K562 (cell line): ENCODE results near the gene GHRL. TPM values are rescaled to one million over a fixed set of nuclear protein-coding genes. Genes with fewer than 3 reads are reported as not detected.
A peak's percentile ranks its signal among the peaks of the same experiment; 100 is the strongest.

Experiments
- ATAC-seq: fragments of 200-7000 bp; cut with Tn5 transposase; 3 replicates; pipeline ENCODE4 v1.9.1; 2020; ENCODE audit warnings: moderate library complexity
- BruUV-seq: library from RNA; stranded (reverse); fragments of 400-500 nt; replicated peaks from 2 replicates; lab custom pipeline; 2021; lab: Mats Ljungman, UMichigan
- CTCF ChIA-PET: fragments of 300-600 bp; formaldehyde crosslinking; extraction: SDS; loops from one replicate; lab custom pipeline; 2021; ENCODE audit warnings: low intra/inter-chr PET ratio; lab: Yijun Ruan, JAX
- POLR2A ChIA-PET: fragments of 300-600, 350-650 bp; sonication (Branson Sonifier 250); formaldehyde crosslinking; extraction: SDS; loops from one replicate; lab custom pipeline; 2021; ENCODE audit warnings: antibody characterized with exemption, inconsistent platforms; lab: Yijun Ruan, JAX
- DNase-seq, 4 experiments: peaks; one replicate each; pipeline versions ENCODE4 v3.0.0 to v3.0.0-alpha.2; 2011 to 2018; ENCODE audit warnings: low spot score in 3 of 4, mixed read lengths in 3 of 4; ENCODE audit errors: extremely low read depth in 1 of 4
- FAIRE-seq: peaks from 2 replicates; lab custom pipeline; 2011; peaks lifted over from hg19 to GRCh38; lab: Jason Lieb, UNC
- H2AFZ ChIP-seq: 2 replicates; pipeline ENCODE4 v1.6.0; 2011; ENCODE audit warnings: low read depth, low read length, control low read depth, inconsistent platforms
- H3K27ac ChIP-seq: fragments of 200-600 bp; 3 replicates; pipeline ENCODE4 v1.8.0; 2011; ENCODE audit warnings: low read depth, mild to moderate bottlenecking, control low read depth, inconsistent platforms, low read length, moderate library complexity, mixed read lengths; ENCODE audit errors: extremely low read depth
- H3K27me3 ChIP-seq, 2 experiments: fragments of 300-600 bp in 1 of 2; 2 replicates in 1 of 2; 3 replicates in 1 of 2; pipeline versions ENCODE4 v1.6.0 to v1.8.0; 2011; ENCODE audit warnings: inconsistent platforms in 2 of 2, low read length in 2 of 2, mild to moderate bottlenecking in 1 of 2, mixed read lengths in 1 of 2, moderate library complexity in 1 of 2; ENCODE audit not compliant: control insufficient read depth in 2 of 2, insufficient read depth in 2 of 2
- H3K36me3 ChIP-seq: fragments of 300-600 bp; 3 replicates; pipeline ENCODE4 v1.8.0; 2011; ENCODE audit warnings: mild to moderate bottlenecking, low read length, inconsistent platforms; ENCODE audit not compliant: control insufficient read depth, insufficient read depth
- H3K4me1 ChIP-seq, 2 experiments: fragments of 200-600 bp in 1 of 2; replicated peaks in 1 of 2; 2 replicates in 1 of 2; 3 replicates in 1 of 2; pipeline versions ENCODE4 v1.5.1 to v1.8.0; 2011; ENCODE audit warnings: inconsistent platforms in 2 of 2, low read length in 2 of 2, mild to moderate bottlenecking in 1 of 2, mixed read lengths in 1 of 2, moderate library complexity in 1 of 2; ENCODE audit not compliant: control insufficient read depth in 2 of 2, insufficient read depth in 2 of 2
- H3K4me2 ChIP-seq: 2 replicates; pipeline ENCODE4 v1.6.1; 2011; ENCODE audit warnings: low read length, control low read depth, inconsistent platforms, mixed read lengths; ENCODE audit not compliant: insufficient read depth
- H3K4me3 ChIP-seq: fragments of 200-600 bp; sonication (generic), shearing (Covaris generic); 2 replicates; pipeline ENCODE4 v1.5.1; 2016; ENCODE audit warnings: control low read depth, inconsistent platforms
- H3K79me2 ChIP-seq: fragments of 200-600 bp; 3 replicates; pipeline ENCODE4 v1.8.0; 2011; ENCODE audit warnings: low read length, inconsistent platforms; ENCODE audit not compliant: control insufficient read depth, insufficient read depth
- H3K9ac ChIP-seq, 2 experiments: 2 replicates each; pipeline versions ENCODE4 v1.6.0 to v1.6.1; 2011; ENCODE audit warnings: low read depth in 2 of 2, low read length in 2 of 2, control low read depth in 1 of 2, inconsistent platforms in 1 of 2, mild to moderate bottlenecking in 1 of 2, mixed read lengths in 1 of 2; ENCODE audit not compliant: insufficient read depth in 1 of 2
- H3K9me1 ChIP-seq: one replicate; pipeline ENCODE4 v1.6.0; 2011; ENCODE audit warnings: inconsistent platforms, mild to moderate bottlenecking, low read length, moderate library complexity; ENCODE audit not compliant: control insufficient read depth, insufficient read depth
- H3K9me3 ChIP-seq: replicated peaks from 2 replicates; pipeline ENCODE4 v1.5.1; 2011; ENCODE audit warnings: low read depth, low read length, inconsistent platforms; ENCODE audit not compliant: control insufficient read depth, insufficient read depth
- H4K20me1 ChIP-seq: replicated peaks from 2 replicates; pipeline ENCODE4 v1.6.1; 2011; ENCODE audit warnings: low read length, inconsistent platforms, mixed read lengths; ENCODE audit not compliant: control insufficient read depth, insufficient read depth
- CREM ChIP-seq: IDR thresholded peaks from 2 replicates; pipeline ENCODE4 v1.6.1; 2014; ENCODE audit warnings: antibody characterized with exemption, low read depth
- NFE2 ChIP-seq: IDR thresholded peaks from 2 replicates; pipeline ENCODE4 v1.6.1; 2014; ENCODE audit warnings: antibody characterized with exemption, low read depth
- POLR2A ChIP-seq: fragments of 450-650 bp; conservative IDR thresholded peaks from 2 replicates; pipeline ENCODE4 v1.6.1; 2016
- POLR2G ChIP-seq: fragments of 200-400 bp; formaldehyde crosslinking; IDR thresholded peaks from 2 replicates; pipeline ENCODE4 v1.6.1; 2017; ENCODE audit warnings: low read depth, mild to moderate bottlenecking, antibody characterized with exemption, low read length, moderate library complexity
- RBM22 ChIP-seq: fragments of 200-400 bp; formaldehyde crosslinking; IDR thresholded peaks from 2 replicates; pipeline ENCODE4 v1.6.1; 2018; ENCODE audit warnings: low read length, low read depth; ENCODE audit not compliant: poor library complexity, severe bottlenecking
- RFX5 ChIP-seq: IDR thresholded peaks from 2 replicates; pipeline ENCODE4 v1.6.1; 2011; ENCODE audit warnings: low read depth, mild to moderate bottlenecking, improper control_type of control experiment, low read length
- SMC3 ChIP-seq: conservative IDR thresholded peaks from 2 replicates; pipeline ENCODE4 v1.6.1; 2011; ENCODE audit warnings: low read depth, low read length, improper control_type of control experiment; ENCODE audit not compliant: insufficient read depth
- SUPT5H ChIP-seq: fragments of 450-650 bp; IDR thresholded peaks from 2 replicates; pipeline ENCODE4 v1.6.1; 2016
- WGBS: fragments of 100-300 bp; shearing (Covaris generic); methylation state at CpG from one replicate; pipeline ENCODE4 v1.1.6; 2016; ENCODE audit warnings: low coverage, mixed read lengths; ENCODE audit not compliant: insufficient coverage; ENCODE audit errors: missing lambda C conversion rate; 5-methylcytosine and 5-hydroxymethylcytosine counted together
- in situ Hi-C: fragments of 300-500 bp; cut with MboI; formaldehyde crosslinking; loops from 4 replicates; pipeline ENCODE4 v1.15.0; 2018; ENCODE audit warnings: inconsistent platforms, mixed read lengths
- intact Hi-C: fragments of 100-400 bp; cut with micrococcal nuclease; formaldehyde crosslinking; loops from 2 replicates; pipeline ENCODE4 v1.14.2; 2022
- polyA plus RNA-seq, 8 experiments: library from polyadenylated mRNA; depleted of rRNA in 4 of 8; stranded (reverse) in 5 of 8; unstranded in 3 of 8; fragments of >200 nt; fragmentation: Nextera tagmentation in 2 of 8; fragmentation: Illumina TruSeq in 1 of 8; extraction: Ambion mirVana in 2 of 8; extraction: Trizol in 1 of 8; gene quantifications; 2 replicates each; pipeline versions ENCODE4 v1.2.1 to v1.2.3, GENCODE V29; 2011 to 2014; ENCODE audit warnings: inconsistent platforms in 1 of 8, missing spikeins in 1 of 8
- total RNA-seq, 7 experiments: library from RNA; depleted of rRNA in 6 of 7; stranded (reverse); fragments of >200 nt in 6 of 7; fragmentation: Illumina TruSeq in 2 of 7; extraction: Trizol in 2 of 7; gene quantifications; 2 replicates each; pipeline versions ENCODE4 v1.2.1 to v1.2.3, GENCODE V29; 2011 to 2021; ENCODE audit warnings: low replicate concordance in 1 of 7

The GHRL gene
- total and polyA plus RNA-seq, 9 of the 15 experiments (the other 6 are each of a cell fraction or from before 2014, with no cell fraction given) = 0.08 to 0.29 (median 0.15) TPM; not detected in 5

DNA sequence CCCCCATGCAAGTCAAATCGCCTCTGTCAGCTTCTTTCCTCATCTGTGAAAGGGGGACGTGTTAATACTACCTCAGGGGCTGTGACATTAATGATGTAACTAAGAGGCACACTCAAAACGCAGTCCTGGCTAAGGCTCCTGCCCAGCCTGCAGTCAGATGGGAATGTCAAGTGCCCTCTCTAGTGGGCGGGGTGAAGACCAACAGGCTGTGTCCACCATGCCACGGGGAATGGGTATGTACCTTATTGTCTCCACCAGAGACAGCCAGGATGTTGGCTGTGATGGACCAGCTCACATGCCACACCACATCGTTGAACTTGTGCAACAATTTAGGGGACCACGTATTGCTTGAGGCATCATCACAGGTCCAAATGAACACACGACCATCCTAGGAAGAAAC lies 11.0 kb upstream of the GHRL start:
- TF ChIP-seq RFX5 (no peak), SUPT5H (peak; percentile 27; the same call in 1 of the 2 replicates), POLR2A (0 out of 2 replicates have a peak, but pooled peaks have one; percentile 16)
- in situ Hi-C loops = loop anchor here (25.0 kb wide), 1 partner anchor 791 kb away; no protein-coding TSS in a partner anchor
- Histone ChIP-seq H4K20me1 (no peaks in the 10 kb centered on the region; the same call in none of the 2 replicates), H3K27ac (no peak overlapping the region), H2AFZ (no peak overlapping the region), H3K9me3 (no peaks in the 10 kb centered on the region), H3K9ac (no peak overlapping the region), H3K9me1 (no peaks in the 10 kb centered on the region), H3K27me3 (no peaks in the 10 kb centered on the region), H3K4me2 (no peak overlapping the region), H3K4me3 (no peak overlapping the region), H3K79me2 (peaks cover 3% of the 10 kb centered on the region; the same call in 1 of the 3 replicates), H3K36me3 (peaks cover 96% of the 10 kb centered on the region), H3K4me1 (no peaks in the 10 kb centered on the region; a peak in 1 of 5 replicates)
- POLR2A ChIA-PET = interaction anchor here (0.5 to 6.9 kb wide), 6 partner anchors 9 to 840 kb away, joined by 3 to 49 read pairs (median 27); partner anchors contain the start of genes GHRL and SEC13
- no peak for FAIRE-seq
- CTCF ChIA-PET = no interaction called here
- BruUV-seq = no TSS peak
- intact Hi-C loops = no loop called here
- no peak for DNase-seq
- WGBS = 79% methylated on average over 8 of the region's 8 CpGs
- no peak for ATAC-seq

GRCh38 chr3:10303105-10303504 lies 10.4 kb upstream of the GHRL start:
- in situ Hi-C loops (loop anchor here (25.0 kb wide), 1 partner anchor 791 kb away; no protein-coding TSS in a partner anchor), intact Hi-C loops (no loop called here)
- H3K9me3 ChIP-seq = no peaks in the 10 kb centered on the region
- H3K27ac ChIP-seq = no peak overlapping the region
- CTCF ChIA-PET = no interaction called here
- peaks cover 92% of the 10 kb centered on the region for H3K36me3 ChIP-seq
- DNase-seq (no peak), ATAC-seq (no peak), FAIRE-seq (no peak)
- no peaks in the 10 kb centered on the region; a peak in 1 of 5 replicates for H3K4me1 ChIP-seq
- BruUV-seq = no TSS peak
- POLR2A ChIA-PET = interaction anchor here (0.5 to 6.9 kb wide), 4 partner anchors 9 to 445 kb away, joined by 3 to 49 read pairs (median 32); partner anchors contain the start of genes GHRL and SEC13
- no peaks in the 10 kb centered on the region; the same call in none of the 2 replicates for H4K20me1 ChIP-seq
- H3K4me3 ChIP-seq = no peak overlapping the region
- TF ChIP-seq CREM (no peak), NFE2 (no peak), SMC3 (no peak), POLR2G (0 out of 2 replicates have a peak, but pooled peaks have one; percentile 36), POLR2A (0 out of 2 replicates have a peak, but pooled peaks have one; percentile 3), RBM22 (peak; percentile 29)
- H2AFZ ChIP-seq = no peak overlapping the region
- H3K4me2 ChIP-seq = no peak overlapping the region
- peaks cover 3% of the 10 kb centered on the region; the same call in 1 of the 3 replicates for H3K79me2 ChIP-seq
- H3K9me1 ChIP-seq = no peaks in the 10 kb centered on the region
- no peaks in the 10 kb centered on the region for H3K27me3 ChIP-seq
- 94% methylated on average over 9 of the region's 9 CpGs for WGBS
- no peak overlapping the region for H3K9ac ChIP-seq
